IMR-90 (cell line): Measurements from ENCODE around the gene UPK1A. TPM values are rescaled to one million over a fixed set of nuclear protein-coding genes. Genes with fewer than 3 reads are reported as not detected.

Source experiments
- ATAC-seq: fragments of 200-7000 bp; cut with Tn5 transposase; 2 replicates; pipeline ENCODE4 v1.9.1; 2020; ENCODE audit warnings: low read depth, mild to moderate bottlenecking, moderate library complexity
- BruUV-seq: library from RNA; stranded (reverse); fragments of 400-500 nt; replicated peaks from 2 replicates; lab custom pipeline; 2021; lab: Mats Ljungman, UMichigan
- CTCF ChIA-PET: fragments of 300-600 bp; formaldehyde crosslinking; extraction: SDS; loops from one replicate; lab custom pipeline; 2021; ENCODE audit warnings: antibody characterized with exemption; lab: Yijun Ruan, JAX
- POLR2A ChIA-PET: fragments of 300-600 bp; sonication (Branson Sonifier 250); formaldehyde crosslinking; loops from one replicate; lab custom pipeline; 2022; ENCODE audit warnings: antibody characterized with exemption; ENCODE audit not compliant: unreplicated experiment; lab: Charles Lee
- DNase-seq: peaks from one replicate; pipeline ENCODE4 v3.0.0; 2013
- H2AFZ ChIP-seq: replicated peaks from 2 replicates; pipeline ENCODE3; 2013; ENCODE audit warnings: low read length, mild to moderate bottlenecking; ENCODE audit not compliant: poor library complexity
- H2AK5ac ChIP-seq: 2 replicates; pipeline ENCODE4 v1.6.1; 2013; ENCODE audit warnings: low read depth, low read length, inconsistent platforms
- H2AK9ac ChIP-seq: replicated peaks from 2 replicates; pipeline ENCODE3; 2013; ENCODE audit warnings: mild to moderate bottlenecking, low read depth, low read length, moderate library complexity; ENCODE audit not compliant: poor library complexity
- H2BK120ac ChIP-seq: 2 replicates; pipeline ENCODE4 v1.6.1; 2013; ENCODE audit warnings: low read depth, low read length, inconsistent platforms
- H2BK15ac ChIP-seq: 3 replicates; pipeline ENCODE4 v1.6.1; 2013; ENCODE audit warnings: low read depth, low read length, inconsistent platforms
- H2BK20ac ChIP-seq: 2 replicates; pipeline ENCODE4 v1.6.1; 2013; ENCODE audit warnings: low read depth, mild to moderate bottlenecking, inconsistent platforms, low read length, moderate library complexity
- H2BK5ac ChIP-seq: 2 replicates; pipeline ENCODE4 v1.6.1; 2013; ENCODE audit warnings: mild to moderate bottlenecking, low read depth, low read length, inconsistent platforms; ENCODE audit not compliant: poor library complexity, severe bottlenecking
- H3K14ac ChIP-seq: replicated peaks from 2 replicates; pipeline ENCODE4 v1.6.1; 2013; ENCODE audit warnings: low read depth, low read length, inconsistent platforms
- H3K18ac ChIP-seq: 2 replicates; pipeline ENCODE4 v1.6.1; 2013; ENCODE audit warnings: low read depth, low read length, control low read depth
- H3K23ac ChIP-seq: 2 replicates; pipeline ENCODE4 v1.6.1; 2013; ENCODE audit warnings: low read depth, low read length, inconsistent platforms
- H3K27ac ChIP-seq: 2 replicates; pipeline ENCODE4 v1.5.1; 2013; ENCODE audit warnings: mild to moderate bottlenecking, control low read depth, low read length; ENCODE audit not compliant: insufficient read depth
- H3K27me3 ChIP-seq: 2 replicates; pipeline ENCODE4 v1.6.1; 2013; ENCODE audit warnings: low read length; ENCODE audit not compliant: control insufficient read depth, insufficient read depth
- H3K36me3 ChIP-seq: 2 replicates; pipeline ENCODE4 v1.6.1; 2013; ENCODE audit warnings: low read length, mixed read lengths; ENCODE audit not compliant: control insufficient read depth, insufficient read depth
- H3K4ac ChIP-seq: 2 replicates; pipeline ENCODE4 v1.6.1; 2013; ENCODE audit warnings: low read depth, low read length, inconsistent platforms
- H3K4me1 ChIP-seq: 2 replicates; pipeline ENCODE4 v1.6.1; 2013; ENCODE audit warnings: low read length, mixed read lengths; ENCODE audit not compliant: control insufficient read depth, insufficient read depth
- H3K4me2 ChIP-seq: 2 replicates; pipeline ENCODE4 v1.6.1; 2013; ENCODE audit warnings: low read depth, mild to moderate bottlenecking, control low read depth, low read length, moderate library complexity
- H3K4me3 ChIP-seq: 2 replicates; pipeline ENCODE4 v1.5.1; 2013; ENCODE audit warnings: low read depth, mild to moderate bottlenecking, control low read depth, low read length, moderate library complexity; ENCODE audit not compliant: insufficient read depth
- H3K56ac ChIP-seq: 2 replicates; pipeline ENCODE4 v1.6.1; 2013; ENCODE audit warnings: low read length, inconsistent platforms; ENCODE audit not compliant: insufficient read depth; ENCODE audit errors: extremely low read depth
- H3K79me1 ChIP-seq, 2 experiments: 2 replicates each; pipeline ENCODE4 v1.6.1; 2013; ENCODE audit warnings: low read length in 2 of 2, inconsistent platforms in 1 of 2, low read depth in 1 of 2
- H3K9ac ChIP-seq: 2 replicates; pipeline ENCODE4 v1.6.1; 2013; ENCODE audit warnings: low read depth, low read length, control low read depth
- H3K9me1 ChIP-seq: 2 replicates; pipeline ENCODE4 v1.6.1; 2013; ENCODE audit warnings: low read length, inconsistent platforms; ENCODE audit not compliant: insufficient read depth
- H3K9me3 ChIP-seq: 2 replicates; pipeline ENCODE4 v1.6.1; 2013; ENCODE audit warnings: low read length; ENCODE audit not compliant: control insufficient read depth, insufficient read depth
- H4K20me1 ChIP-seq: 2 replicates; pipeline ENCODE4 v1.6.1; 2013; ENCODE audit warnings: low read length, inconsistent platforms; ENCODE audit not compliant: insufficient read depth
- H4K5ac ChIP-seq: 2 replicates; pipeline ENCODE4 v1.6.1; 2013; ENCODE audit warnings: mild to moderate bottlenecking, low read depth, low read length, control low read depth
- H4K8ac ChIP-seq, 2 experiments: 2 replicates each; pipeline ENCODE4 v1.6.1; 2013; ENCODE audit warnings: low read depth in 2 of 2, low read length in 2 of 2, control low read depth in 1 of 2, inconsistent platforms in 1 of 2
- H4K91ac ChIP-seq: 2 replicates; pipeline ENCODE4 v1.6.1; 2013; ENCODE audit warnings: low read depth, low read length, inconsistent platforms; ENCODE audit not compliant: insufficient read depth
- BHLHE40 ChIP-seq: fragments of 150-350 bp; IDR thresholded peaks from 2 replicates; pipeline ENCODE4 v1.6.1; 2016; ENCODE audit warnings: mild to moderate bottlenecking, low read depth, low read length
- CEBPB ChIP-seq: IDR thresholded peaks from 2 replicates; pipeline ENCODE4 v1.6.1; 2012; ENCODE audit warnings: low read depth, low read length, improper control_type of control experiment
- CHD1 ChIP-seq: IDR thresholded peaks from 2 replicates; pipeline ENCODE4 v1.6.1; 2012; ENCODE audit warnings: low read depth, low read length, improper control_type of control experiment
- CTCF ChIP-seq: conservative IDR thresholded peaks from 2 replicates; pipeline ENCODE4 v1.5.1; 2012; ENCODE audit warnings: mild to moderate bottlenecking, low read depth, low read length, improper control_type of control experiment
- FOS ChIP-seq: fragments of 150-350 bp; IDR thresholded peaks from 2 replicates; pipeline ENCODE4 v1.6.1; 2016; ENCODE audit warnings: low read depth, low read length
- MAZ ChIP-seq: IDR thresholded peaks from 2 replicates; pipeline ENCODE4 v1.6.1; 2012; ENCODE audit warnings: low read depth, mild to moderate bottlenecking, low read length, improper control_type of control experiment, moderate library complexity, borderline replicate concordance
- MXI1 ChIP-seq: IDR thresholded peaks from 2 replicates; pipeline ENCODE4 v1.6.1; 2012; ENCODE audit warnings: low read depth, mild to moderate bottlenecking, low read length, moderate library complexity, borderline replicate concordance
- NFE2L2 ChIP-seq: fragments of 150-350 bp; IDR thresholded peaks from 2 replicates; pipeline ENCODE4 v1.6.1; 2016; ENCODE audit warnings: low read depth, mild to moderate bottlenecking, low read length
- POLR2A ChIP-seq: IDR thresholded peaks from 2 replicates; pipeline ENCODE4 v1.6.1; 2012; ENCODE audit warnings: mild to moderate bottlenecking, low read depth, low read length
- RAD21 ChIP-seq: IDR thresholded peaks from 2 replicates; pipeline ENCODE4 v1.6.1; 2012; ENCODE audit warnings: low read length, improper control_type of control experiment
- RCOR1 ChIP-seq: IDR thresholded peaks from 2 replicates; pipeline ENCODE4 v1.6.1; 2012; ENCODE audit warnings: mild to moderate bottlenecking, low read length, improper control_type of control experiment; ENCODE audit not compliant: insufficient replicate concordance
- RFX5 ChIP-seq: IDR thresholded peaks from 2 replicates; pipeline ENCODE4 v1.8.0; 2012; ENCODE audit warnings: low read depth, mild to moderate bottlenecking, low read length, moderate library complexity
- SMC3 ChIP-seq: fragments of 150-350 bp; IDR thresholded peaks from 2 replicates; pipeline ENCODE4 v1.6.1; 2016; ENCODE audit warnings: low read depth, mild to moderate bottlenecking, antibody characterized with exemption, low read length, moderate library complexity
- USF2 ChIP-seq: fragments of 150-350 bp; IDR thresholded peaks from 2 replicates; pipeline ENCODE4 v1.6.1; 2017; ENCODE audit warnings: mild to moderate bottlenecking, antibody characterized with exemption, low read length, low read depth
- WGBS, 2 experiments: methylation state at CpG; one replicate each; pipeline versions ENCODE4 v1.1.5 to v1.1.7; 2013; ENCODE audit warnings: missing lambda C conversion rate in 2 of 2; ENCODE audit not compliant: insufficient read length in 1 of 2; ENCODE audit errors: extremely low coverage in 2 of 2; 5-methylcytosine and 5-hydroxymethylcytosine counted together
- dilution Hi-C: fragments of 300-500 bp; cut with HindIII; formaldehyde crosslinking; loops from one replicate; pipeline ENCODE4 v1.14.3; 2018; ENCODE audit warnings: low sequenced_read_pairs; ENCODE audit not compliant: unreplicated experiment
- in situ Hi-C: fragments of 300-500 bp; cut with MboI; formaldehyde crosslinking; loops from 3 replicates; pipeline ENCODE4 v1.14.3; 2019; ENCODE audit warnings: low sequenced_read_pairs, inconsistent platforms, mixed read lengths
- intact Hi-C: fragments of 100-400 bp; cut with micrococcal nuclease; formaldehyde crosslinking; loops from 2 replicates; pipeline ENCODE4 v1.10.0; 2022
- polyA plus RNA-seq, 3 experiments: library from polyadenylated mRNA; depleted of rRNA; stranded (reverse); fragments of >200 nt; gene quantifications; 2 replicates each; pipeline ENCODE4 v1.2.3, GENCODE V29; 2012; ENCODE audit warnings: low replicate concordance in 1 of 3
- total RNA-seq: library from RNA; depleted of rRNA; stranded (reverse); fragments of >200 nt; gene quantifications from 2 replicates; pipeline ENCODE4 v1.2.3, GENCODE V29; 2012
- TF ChIP-seq, protein P1 (sequence below): fragments of 150-350 bp; IDR thresholded peaks from 2 replicates; pipeline ENCODE4 v1.6.1; 2016; ENCODE audit warnings: low read depth, mild to moderate bottlenecking, low read length, moderate library complexity, borderline replicate concordance

UPK1A gene
- total and polyA plus RNA-seq, 2 of the 4 experiments (the other 2 are of a cell fraction): 0.21 TPM; not detected in 1

GRCh38 chr19:35642798-35643254, 23.5 kb upstream of the UPK1A start:
- dilution Hi-C loops (no loop called here), in situ Hi-C loops (no loop called here)

More at GRCh38 chr19:35642798-35643254, 23.5 kb upstream of the UPK1A start:
- intact Hi-C loops: no loop called here
- Histone ChIP-seq H3K27ac (no peak overlapping the region; the same call in 1 of the 2 replicates), H3K27me3 (no peaks in the 10 kb centered on the region), H3K79me1 (peaks cover 0 to 5% of the 10 kb centered on the region in 2 experiments; a peak in 1 of 4 replicates), H3K14ac (no peak overlapping the region), H3K9ac (no peak overlapping the region), H3K23ac (no peak overlapping the region), H3K36me3 (peaks cover 3% of the 10 kb centered on the region), H4K8ac (peak overlapping the region; percentile 70 to 92; a peak in 2 of 4 replicates), H3K4me2 (peak overlapping the region; percentile 98), H3K4me1 (peaks cover 9% of the 10 kb centered on the region), H3K9me3 (no peaks in the 10 kb centered on the region), H2AK5ac (peak overlapping the region; percentile 53; the same call in 1 of the 2 replicates), H4K91ac (no peak overlapping the region; the same call in 1 of the 2 replicates), H4K20me1 (peaks cover 5% of the 10 kb centered on the region), H2BK15ac (no peak overlapping the region), H2AK9ac (peak overlapping the region; percentile 88), H2BK5ac (no peak overlapping the region), H3K4me3 (peak overlapping the region; percentile 67), H3K4ac (0 out of 2 replicates have a peak overlapping the region, but pooled peaks have one; percentile 94), H3K18ac (no peak overlapping the region), H4K5ac (no peak overlapping the region; the same call in 1 of the 2 replicates), H2BK20ac (no peak overlapping the region), H3K9me1 (peaks cover 23% of the 10 kb centered on the region), H3K56ac (no peak overlapping the region), H2AFZ (peak overlapping the region; percentile 98), H2BK120ac (no peak overlapping the region)
- no peak for DNase-seq
- CTCF ChIA-PET: interaction anchor here (1.2 kb wide), 1 partner anchor 36 kb away, joined by 3 read pairs; no protein-coding TSS in a partner anchor
- 22% methylated on average over 3 of the region's 15 CpGs; no CpG with 5 or more reads in 1 of the 2 experiments for WGBS, 2 experiments
- no TSS peak for BruUV-seq
- POLR2A ChIA-PET: no interaction called here
- TF ChIP-seq, protein P1, sequence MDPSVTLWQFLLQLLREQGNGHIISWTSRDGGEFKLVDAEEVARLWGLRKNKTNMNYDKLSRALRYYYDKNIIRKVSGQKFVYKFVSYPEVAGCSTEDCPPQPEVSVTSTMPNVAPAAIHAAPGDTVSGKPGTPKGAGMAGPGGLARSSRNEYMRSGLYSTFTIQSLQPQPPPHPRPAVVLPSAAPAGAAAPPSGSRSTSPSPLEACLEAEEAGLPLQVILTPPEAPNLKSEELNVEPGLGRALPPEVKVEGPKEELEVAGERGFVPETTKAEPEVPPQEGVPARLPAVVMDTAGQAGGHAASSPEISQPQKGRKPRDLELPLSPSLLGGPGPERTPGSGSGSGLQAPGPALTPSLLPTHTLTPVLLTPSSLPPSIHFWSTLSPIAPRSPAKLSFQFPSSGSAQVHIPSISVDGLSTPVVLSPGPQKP: no peak
- no peak for TF ChIP-seq RCOR1
- no peak for TF ChIP-seq CEBPB
- TF ChIP-seq CTCF: no peak
- no peak for TF ChIP-seq SMC3
- TF ChIP-seq RFX5: no peak
- TF ChIP-seq NFE2L2: no peak
- TF ChIP-seq CHD1: no peak
- TF ChIP-seq BHLHE40: no peak
- no peak for TF ChIP-seq FOS
- TF ChIP-seq MXI1: no peak
- TF ChIP-seq POLR2A: no peak
- TF ChIP-seq RAD21: no peak
- TF ChIP-seq MAZ: no peak
- TF ChIP-seq USF2: no peak
- no peak for ATAC-seq
